ENCODE measurements around the gene GPR176.

Gene GPR176

DNA sequence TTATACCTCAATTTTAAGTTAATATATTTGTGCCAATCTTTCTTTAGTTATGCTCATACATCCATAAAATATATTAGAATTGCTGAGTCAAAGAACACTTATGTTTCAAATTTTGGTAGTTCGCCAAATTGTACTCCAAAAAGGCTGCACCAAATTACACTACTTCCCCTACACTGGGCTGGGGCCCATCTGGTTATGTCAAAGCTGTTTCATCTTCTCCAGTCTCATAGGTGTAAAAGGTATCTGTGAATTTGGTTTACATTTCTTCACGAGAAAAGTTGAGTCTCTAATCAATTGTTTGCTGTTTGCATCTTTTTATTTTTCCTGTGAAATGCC lies 138.1 kb downstream of the GPR176 start:
- TF ChIP-seq, protein P1, sequence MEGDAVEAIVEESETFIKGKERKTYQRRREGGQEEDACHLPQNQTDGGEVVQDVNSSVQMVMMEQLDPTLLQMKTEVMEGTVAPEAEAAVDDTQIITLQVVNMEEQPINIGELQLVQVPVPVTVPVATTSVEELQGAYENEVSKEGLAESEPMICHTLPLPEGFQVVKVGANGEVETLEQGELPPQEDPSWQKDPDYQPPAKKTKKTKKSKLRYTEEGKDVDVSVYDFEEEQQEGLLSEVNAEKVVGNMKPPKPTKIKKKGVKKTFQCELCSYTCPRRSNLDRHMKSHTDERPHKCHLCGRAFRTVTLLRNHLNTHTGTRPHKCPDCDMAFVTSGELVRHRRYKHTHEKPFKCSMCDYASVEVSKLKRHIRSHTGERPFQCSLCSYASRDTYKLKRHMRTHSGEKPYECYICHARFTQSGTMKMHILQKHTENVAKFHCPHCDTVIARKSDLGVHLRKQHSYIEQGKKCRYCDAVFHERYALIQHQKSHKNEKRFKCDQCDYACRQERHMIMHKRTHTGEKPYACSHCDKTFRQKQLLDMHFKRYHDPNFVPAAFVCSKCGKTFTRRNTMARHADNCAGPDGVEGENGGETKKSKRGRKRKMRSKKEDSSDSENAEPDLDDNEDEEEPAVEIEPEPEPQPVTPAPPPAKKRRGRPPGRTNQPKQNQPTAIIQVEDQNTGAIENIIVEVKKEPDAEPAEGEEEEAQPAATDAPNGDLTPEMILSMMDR (IDR thresholded peaks at IDR 0.05; ENCODE audit: insufficient read depth, low read length): no peak
- TF ChIP-seq GABPA (IDR thresholded peaks at IDR 0.05; ENCODE audit: low read depth) (no peak), SPI1 (IDR thresholded peaks at IDR 0.05; ENCODE audit: borderline replicate concordance, low read depth) (no peak)
- Histone ChIP-seq H3K27me3 (ENCODE audit: insufficient read depth, poor library complexity, severe bottlenecking) (no peaks in the 10 kb centered on the region), H3K27ac (replicated peaks) (peak overlapping the region; percentile 81), H3K4me3 (replicated peaks; ENCODE audit: insufficient read depth, low read length) (peak overlapping the region; percentile 93)
- DNase-seq (ENCODE audit: low read depth in 1 of 2, low spot score in 1 of 2): peak in 1 of 2 experiments; percentile 36

DNA sequence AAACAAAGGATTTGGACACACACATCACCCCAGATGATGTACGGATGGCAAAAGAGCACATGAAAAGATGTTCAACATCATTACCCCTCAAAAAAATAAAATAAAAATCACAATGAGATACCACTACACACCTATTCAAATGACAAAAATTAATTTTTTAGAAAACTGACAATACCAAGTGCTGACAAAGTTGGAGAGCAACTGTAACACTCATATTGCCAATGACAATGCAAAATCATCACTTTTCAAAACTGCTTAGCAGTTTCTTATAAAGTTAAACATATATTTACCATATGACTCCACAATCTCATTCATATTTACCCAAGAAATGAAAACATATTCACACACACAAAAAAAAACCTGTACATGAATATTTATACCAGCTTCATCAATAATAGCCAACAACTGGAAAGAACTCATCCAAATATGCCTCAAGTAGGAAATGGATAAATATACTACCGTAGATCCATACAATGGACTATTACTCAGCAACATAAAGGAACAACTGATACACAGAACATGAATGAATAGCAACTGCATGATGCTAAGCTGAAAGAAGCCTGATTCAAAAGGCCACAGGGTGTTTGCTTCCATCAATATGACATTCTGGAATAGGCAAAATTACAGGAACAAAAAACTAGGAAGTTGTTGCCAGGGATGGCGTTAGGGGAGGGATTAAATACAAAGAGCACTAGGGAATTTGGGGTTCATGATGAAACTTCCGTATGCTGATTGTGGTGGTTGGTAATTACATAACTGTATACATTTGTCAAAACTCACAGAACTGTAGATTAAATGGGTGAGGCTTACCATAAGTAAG lies 138.7 kb downstream of the GPR176 start:
- H3K4me3 ChIP-seq (replicated peaks; ENCODE audit: insufficient read depth, low read length): no peak overlapping the region; the same call in 1 of the 2 replicates
- peak overlapping the region; percentile 81 for H3K27ac ChIP-seq (replicated peaks)
- peak; percentile 55 to 62 for DNase-seq (ENCODE audit: low read depth in 1 of 2, low spot score in 1 of 2)
- H3K27me3 ChIP-seq (ENCODE audit: insufficient read depth, poor library complexity, severe bottlenecking): no peaks in the 10 kb centered on the region
- no peak for TF ChIP-seq SPI1 (IDR thresholded peaks at IDR 0.05; ENCODE audit: borderline replicate concordance, low read depth)
- TF ChIP-seq GABPA (IDR thresholded peaks at IDR 0.05; ENCODE audit: low read depth): 0 out of 2 replicates have a peak, but pooled peaks have one; percentile 41

DNA sequence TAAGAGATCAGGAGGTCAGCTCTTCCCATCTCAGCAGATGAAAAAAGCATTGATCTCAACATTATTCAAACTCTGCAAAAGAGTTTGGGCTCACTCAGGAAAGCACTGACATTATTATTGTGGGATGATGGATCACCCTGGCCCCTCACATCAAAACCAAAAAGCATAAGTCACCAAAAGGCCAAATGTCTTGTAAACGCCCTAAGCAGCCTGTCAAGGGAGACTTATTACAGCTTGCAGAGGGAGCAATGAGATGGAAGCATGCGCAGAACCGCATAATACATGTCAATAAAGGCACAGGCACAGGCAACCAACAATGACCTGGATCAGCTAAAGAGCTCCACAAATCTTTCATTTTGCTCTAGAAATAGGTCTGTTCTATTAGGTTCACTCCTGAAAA lies 142.0 kb downstream of the GPR176 start:
- no peak for DNase-seq (ENCODE audit: low read depth in 1 of 2, low spot score in 1 of 2)
- no peak overlapping the region for H3K27ac ChIP-seq (replicated peaks)
- H3K27me3 ChIP-seq (ENCODE audit: insufficient read depth, poor library complexity, severe bottlenecking): no peaks in the 10 kb centered on the region
- TF ChIP-seq SPI1 (IDR thresholded peaks at IDR 0.05; ENCODE audit: borderline replicate concordance, low read depth) (no peak), GABPA (IDR thresholded peaks at IDR 0.05; ENCODE audit: low read depth) (no peak), POLR2AphosphoS5 (IDR thresholded peaks at IDR 0.05; ENCODE audit: low read depth) (no peak)
- TF ChIP-seq, protein P1 (IDR thresholded peaks at IDR 0.05; ENCODE audit: insufficient read depth, low read length): no peak
- TF ChIP-seq, protein P2, sequence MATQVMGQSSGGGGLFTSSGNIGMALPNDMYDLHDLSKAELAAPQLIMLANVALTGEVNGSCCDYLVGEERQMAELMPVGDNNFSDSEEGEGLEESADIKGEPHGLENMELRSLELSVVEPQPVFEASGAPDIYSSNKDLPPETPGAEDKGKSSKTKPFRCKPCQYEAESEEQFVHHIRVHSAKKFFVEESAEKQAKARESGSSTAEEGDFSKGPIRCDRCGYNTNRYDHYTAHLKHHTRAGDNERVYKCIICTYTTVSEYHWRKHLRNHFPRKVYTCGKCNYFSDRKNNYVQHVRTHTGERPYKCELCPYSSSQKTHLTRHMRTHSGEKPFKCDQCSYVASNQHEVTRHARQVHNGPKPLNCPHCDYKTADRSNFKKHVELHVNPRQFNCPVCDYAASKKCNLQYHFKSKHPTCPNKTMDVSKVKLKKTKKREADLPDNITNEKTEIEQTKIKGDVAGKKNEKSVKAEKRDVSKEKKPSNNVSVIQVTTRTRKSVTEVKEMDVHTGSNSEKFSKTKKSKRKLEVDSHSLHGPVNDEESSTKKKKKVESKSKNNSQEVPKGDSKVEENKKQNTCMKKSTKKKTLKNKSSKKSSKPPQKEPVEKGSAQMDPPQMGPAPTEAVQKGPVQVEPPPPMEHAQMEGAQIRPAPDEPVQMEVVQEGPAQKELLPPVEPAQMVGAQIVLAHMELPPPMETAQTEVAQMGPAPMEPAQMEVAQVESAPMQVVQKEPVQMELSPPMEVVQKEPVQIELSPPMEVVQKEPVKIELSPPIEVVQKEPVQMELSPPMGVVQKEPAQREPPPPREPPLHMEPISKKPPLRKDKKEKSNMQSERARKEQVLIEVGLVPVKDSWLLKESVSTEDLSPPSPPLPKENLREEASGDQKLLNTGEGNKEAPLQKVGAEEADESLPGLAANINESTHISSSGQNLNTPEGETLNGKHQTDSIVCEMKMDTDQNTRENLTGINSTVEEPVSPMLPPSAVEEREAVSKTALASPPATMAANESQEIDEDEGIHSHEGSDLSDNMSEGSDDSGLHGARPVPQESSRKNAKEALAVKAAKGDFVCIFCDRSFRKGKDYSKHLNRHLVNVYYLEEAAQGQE (IDR thresholded peaks at IDR 0.05; ENCODE audit: insufficient replicate concordance, low read depth): no peak
- H3K4me3 ChIP-seq (replicated peaks; ENCODE audit: insufficient read depth, low read length): no peak overlapping the region

DNA sequence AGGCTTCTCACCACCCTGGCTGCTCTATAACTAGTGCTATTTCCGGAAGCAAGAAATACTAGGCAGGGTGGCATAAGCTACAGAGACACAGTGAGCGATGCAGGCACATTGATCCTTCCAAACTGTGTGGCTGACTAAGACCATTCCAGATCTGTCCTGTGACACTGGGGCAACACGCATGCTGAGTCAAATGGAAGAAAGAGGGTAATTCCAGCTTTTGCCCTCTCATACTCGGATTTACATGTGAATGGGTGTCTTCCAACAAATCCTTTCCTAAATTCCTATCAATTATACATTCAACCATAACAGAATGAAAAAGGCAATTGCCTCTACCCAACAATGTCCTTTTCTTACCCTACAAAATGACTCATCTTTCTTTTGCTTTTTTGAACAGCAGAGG lies 142.6 kb downstream of the GPR176 start:
- DNase-seq (ENCODE audit: low read depth in 1 of 2, low spot score in 1 of 2): no peak
- TF ChIP-seq GABPA (IDR thresholded peaks at IDR 0.05; ENCODE audit: low read depth) (no peak), POLR2AphosphoS5 (IDR thresholded peaks at IDR 0.05; ENCODE audit: low read depth) (no peak), SPI1 (IDR thresholded peaks at IDR 0.05; ENCODE audit: borderline replicate concordance, low read depth) (no peak)
- TF ChIP-seq, protein P2 (IDR thresholded peaks at IDR 0.05; ENCODE audit: insufficient replicate concordance, low read depth): no peak
- TF ChIP-seq, protein P1 (IDR thresholded peaks at IDR 0.05; ENCODE audit: insufficient read depth, low read length): no peak
- Histone ChIP-seq H3K4me3 (replicated peaks; ENCODE audit: insufficient read depth, low read length) (no peak overlapping the region), H3K27me3 (ENCODE audit: insufficient read depth, poor library complexity, severe bottlenecking) (no peaks in the 10 kb centered on the region), H3K27ac (replicated peaks) (no peak overlapping the region)
